Stimulated activated CD4-positive, alpha-beta T cell treated with anti-CD3 and anti-CD28 coated beads, Interleukin-2, amount 100 ng/mL, for 24 hours (primary cell): ENCODE measurements around the gene KIF4A.
"Not testable (repeated sequence)": the region's sequence is repeated elsewhere in the genome, so short reads cannot be mapped to it uniquely, and the experiment has no call there.

Experiments used
- DNase-seq, 2 donors: peaks; one replicate each; pipeline ENCODE4 v3.0.0-alpha.2; 2020

The KIF4A gene

DNA sequence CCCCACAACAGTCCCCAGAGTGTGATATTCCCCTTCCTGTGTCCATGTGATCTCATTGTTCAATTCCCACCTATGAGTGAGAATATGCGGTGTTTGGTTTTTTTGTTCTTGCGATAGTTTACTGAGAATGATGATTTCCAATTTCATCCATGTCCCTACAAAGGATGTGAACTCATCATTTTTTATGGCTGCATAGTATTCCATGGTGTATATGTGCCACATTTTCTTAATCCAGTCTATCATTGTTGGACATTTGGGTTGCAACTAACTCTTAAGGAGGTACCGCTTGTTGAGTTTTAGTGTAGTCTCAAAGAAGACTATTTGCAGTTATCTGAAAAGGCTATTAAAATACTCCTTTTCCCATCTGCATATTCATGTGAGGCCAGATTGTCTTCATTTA is 110.3 kb downstream of the KIF4A start:
- DNase-seq = not testable (repeated sequence)

DNA sequence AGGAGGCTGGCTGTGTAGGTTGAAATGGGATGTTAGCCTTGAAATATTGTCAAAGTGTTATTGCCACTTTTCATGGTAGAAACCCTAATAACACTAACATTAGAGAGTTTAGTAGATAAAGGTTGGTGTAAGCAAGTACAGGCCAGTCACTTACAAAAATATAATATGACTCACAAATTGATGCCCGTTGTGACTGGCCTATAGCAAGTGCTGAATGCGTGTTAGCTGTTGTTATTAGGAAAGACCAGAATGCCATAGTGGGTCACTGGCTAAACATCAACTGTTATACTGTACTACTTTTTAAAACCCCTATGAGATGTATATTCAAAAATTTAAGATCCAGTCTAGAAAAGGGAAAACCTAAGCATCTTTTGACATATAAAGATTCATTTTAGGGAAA is 112.8 kb downstream of the KIF4A start:
- DNase-seq = no peak

DNA sequence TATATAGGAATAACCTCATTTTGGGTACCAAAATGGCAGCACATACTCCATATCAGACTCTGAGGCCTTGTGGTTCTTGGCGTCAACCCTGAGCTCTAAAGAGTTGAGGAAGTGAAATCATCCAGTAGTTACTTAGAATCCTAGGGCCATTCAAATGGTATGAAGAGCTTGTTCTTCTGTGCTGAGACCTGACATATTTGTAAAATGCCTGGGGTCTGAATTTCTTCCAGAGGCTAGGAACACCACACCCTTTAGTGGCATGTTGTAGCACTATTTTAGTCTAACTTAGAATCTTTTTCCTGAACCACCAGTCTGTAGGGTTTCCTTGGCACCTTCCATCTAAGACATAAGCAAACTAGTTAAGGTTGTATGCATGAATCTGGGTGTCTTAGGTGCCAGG is 115.1 kb downstream of the KIF4A start:
- no peak for DNase-seq

DNA sequence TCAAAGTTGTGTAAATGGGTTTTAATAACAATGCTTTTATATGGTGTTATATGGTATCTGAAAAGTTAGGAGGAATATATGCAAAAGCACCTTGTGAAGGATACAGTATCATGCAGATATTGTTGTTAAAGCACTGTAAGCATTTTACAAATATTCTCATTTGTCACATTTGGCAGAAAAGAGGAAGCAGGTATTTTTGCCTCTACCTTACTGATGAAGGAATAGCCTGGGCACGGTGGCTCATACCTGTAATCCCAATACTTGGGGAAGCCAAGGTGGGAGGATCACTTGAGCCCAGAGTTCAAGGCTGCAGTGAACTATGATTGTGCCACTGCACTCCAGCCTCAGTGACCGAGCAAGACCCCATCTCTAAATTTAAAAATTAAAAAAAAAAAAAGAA is 121.0 kb downstream of the KIF4A start:
- DNase-seq = no peak

DNA sequence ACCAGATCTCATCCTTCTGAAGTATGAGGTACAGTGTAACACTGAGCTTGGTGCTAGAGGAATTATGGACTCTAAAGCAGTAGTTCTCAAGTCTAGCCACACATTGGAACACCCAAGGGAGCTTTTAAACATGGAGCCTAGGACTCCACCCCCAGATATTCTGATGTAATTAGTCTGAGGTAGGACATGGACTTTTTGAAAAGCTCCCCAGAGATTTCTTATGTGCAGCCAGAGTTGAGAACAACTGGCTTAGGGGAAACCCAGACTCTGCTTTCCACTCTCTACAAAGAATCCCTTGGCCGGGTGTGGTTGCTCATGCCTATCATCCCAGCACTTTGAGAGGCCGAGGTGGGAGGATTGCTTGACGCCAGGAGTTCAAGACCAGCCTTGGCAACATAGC is 121.6 kb downstream of the KIF4A start:
- no peak for DNase-seq

DNA sequence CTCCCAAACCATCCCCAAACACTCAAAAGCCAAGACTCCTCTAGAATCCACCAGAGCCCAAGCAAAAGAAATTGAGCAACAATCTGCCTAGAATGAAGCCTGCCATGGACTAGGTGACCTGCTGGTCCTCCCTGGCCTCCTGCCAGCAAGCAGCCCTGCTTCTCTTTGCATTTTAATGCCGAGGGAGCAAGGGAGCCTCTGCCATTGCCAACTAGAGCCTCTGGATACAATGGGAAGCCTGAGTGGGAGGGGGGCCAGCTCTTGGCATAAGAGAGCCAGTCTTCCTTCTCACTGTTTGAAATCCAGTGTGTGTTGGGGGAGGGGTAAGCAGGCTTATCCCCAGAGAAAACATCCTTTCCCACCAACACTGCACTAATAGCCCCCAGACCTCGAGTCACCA is 131.7 kb downstream of the KIF4A start:
- DNase-seq = no peak

DNA sequence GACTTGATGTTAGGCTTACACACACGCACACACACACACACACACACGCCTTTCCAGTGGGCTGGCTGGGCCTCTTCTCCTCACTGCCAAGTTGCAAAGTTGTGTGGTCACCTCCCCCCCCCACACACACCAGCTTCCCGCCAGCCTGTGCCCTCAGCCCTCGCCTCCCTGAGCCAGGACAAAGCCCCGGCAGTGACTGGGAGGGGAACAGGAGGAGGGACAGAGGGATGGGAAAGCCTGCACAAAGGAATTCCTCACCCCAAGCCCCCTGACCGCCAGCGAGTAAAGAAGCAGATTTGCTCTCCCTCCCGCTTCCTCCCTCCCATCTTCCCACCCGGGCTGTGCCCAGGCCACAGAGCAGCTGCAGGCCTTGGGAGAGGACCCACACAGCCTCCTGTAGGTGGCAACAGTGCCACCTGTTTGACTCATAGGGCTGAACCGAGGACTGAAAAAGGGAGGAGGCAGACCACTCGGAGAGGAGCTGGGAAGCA is 133.0 kb downstream of the KIF4A start, which contains the start of gene GDPD2:
Gene GDPD2, plus strand, starts transcription at position 464 of the 491 bp plus-strand sequence. CDS start 1,671 bp downstream, outside the sequence.
- no peak for DNase-seq

DNA sequence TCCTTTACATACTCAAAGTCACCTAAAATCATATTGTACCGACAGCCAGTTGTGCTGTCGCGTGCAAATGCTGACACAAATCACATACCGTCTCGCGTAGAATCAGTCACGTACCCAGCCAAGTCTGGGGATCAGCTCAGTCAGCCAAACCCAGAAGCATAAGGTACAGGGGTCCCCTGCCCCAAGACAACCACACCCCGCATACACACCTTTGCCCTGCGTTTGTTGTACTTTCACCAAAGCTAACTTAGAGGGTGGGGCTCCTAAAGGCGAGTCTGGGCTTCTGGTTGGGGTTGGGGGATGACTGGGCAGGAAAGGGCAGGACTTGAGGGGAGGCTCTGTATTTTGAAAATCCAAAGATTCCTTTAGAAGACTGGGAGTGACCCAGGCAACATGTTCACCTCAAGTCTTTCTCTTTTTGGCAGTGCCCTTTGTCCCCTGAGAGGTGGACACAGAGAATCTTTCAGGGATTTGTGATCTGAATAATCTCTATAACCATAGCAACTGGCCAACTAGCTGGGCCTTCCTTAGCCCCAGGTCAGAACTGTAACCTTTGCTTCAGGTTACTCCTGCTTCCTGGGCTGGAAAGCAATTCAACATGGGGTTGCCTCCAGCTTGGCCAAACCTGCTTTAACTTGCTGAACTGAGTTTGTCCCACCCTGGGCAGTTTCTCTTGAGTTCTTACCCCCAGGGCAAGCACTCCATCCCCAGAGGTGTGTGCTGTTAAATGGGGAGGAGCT is 134.2 kb downstream of the KIF4A start:
- no peak for DNase-seq

DNA sequence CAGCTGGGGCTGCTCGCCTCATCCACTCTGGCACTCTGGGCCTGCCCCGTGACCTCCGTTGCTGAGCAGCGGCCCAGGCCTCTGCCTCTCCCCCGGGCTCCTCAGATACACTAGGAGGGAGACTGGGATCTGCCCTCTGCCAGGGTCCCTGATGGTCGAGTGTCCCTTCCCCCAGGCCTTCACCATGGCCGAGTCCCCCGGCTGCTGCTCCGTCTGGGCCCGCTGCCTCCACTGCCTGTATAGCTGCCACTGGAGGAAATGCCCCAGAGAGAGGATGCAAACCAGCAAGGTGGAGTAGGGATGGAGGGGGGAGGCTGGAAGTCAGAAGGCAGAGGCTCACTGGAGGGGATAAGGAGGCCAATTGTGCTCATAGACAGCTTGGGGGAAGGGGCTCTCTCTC is 134.9 kb downstream of the KIF4A start:
- no peak for DNase-seq

DNA sequence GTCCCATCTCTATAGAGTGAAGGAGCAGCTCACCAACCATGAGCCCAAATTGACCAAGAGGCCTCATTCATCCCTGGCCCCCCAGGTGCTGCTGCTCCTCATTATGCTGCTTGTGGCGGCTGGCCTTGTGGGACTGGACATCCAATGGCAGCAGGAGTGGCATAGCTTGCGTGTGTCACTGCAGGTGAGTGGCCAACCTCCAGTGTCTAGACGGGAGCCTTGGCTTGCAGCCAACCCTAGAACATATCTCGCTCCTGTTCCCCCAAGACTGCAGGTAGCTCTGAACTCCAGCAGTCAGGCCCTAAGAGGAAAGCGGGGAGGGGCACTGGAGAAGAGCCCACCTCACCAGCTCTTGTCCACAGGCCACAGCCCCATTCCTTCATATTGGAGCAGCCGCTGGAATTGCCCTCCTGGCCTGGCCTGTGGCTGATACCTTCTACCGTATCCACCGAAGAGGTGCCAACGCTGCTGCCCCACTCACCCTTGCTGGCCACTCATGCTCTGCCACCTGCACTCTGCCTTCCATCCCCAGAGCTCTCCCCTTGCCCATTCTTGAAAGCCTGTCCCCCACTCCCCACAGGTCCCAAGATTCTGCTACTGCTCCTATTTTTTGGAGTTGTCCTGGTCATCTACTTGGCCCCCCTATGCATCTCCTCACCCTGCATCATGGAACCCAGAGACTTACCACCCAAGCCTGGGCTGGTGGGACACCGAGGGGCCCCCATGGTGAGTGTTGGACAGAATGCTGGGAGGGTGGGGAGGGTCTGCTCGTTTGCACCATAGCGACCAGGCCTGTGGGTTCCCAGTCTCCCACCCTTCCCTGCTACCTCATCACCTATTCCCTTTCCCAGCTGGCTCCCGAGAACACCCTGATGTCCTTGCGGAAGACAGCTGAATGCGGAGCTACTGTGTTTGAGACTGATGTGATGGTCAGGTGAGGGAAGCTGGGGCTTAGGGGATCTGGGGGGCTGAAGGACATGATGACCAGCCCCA is 136.7 kb downstream of the KIF4A start:
- DNase-seq = no peak

DNA sequence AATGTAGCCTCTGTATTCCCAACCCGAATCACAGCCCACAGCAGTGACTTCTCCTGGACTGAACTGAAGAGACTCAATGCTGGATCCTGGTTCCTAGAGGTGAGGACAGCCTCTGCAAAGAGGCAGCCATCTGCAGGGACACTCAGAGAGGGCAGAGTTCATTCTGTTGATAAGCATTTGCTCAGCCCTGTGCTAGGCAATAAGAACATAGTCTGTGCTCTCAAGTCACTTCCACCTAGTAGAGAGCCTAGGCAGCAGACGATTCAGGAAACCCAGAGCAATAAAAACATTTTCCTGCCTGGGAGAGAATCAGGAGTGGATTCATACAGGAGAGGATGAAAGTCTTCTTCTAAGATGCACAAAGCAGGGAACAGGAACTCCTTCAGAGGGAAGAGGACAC is 137.5 kb downstream of the KIF4A start:
- no peak for DNase-seq

DNA sequence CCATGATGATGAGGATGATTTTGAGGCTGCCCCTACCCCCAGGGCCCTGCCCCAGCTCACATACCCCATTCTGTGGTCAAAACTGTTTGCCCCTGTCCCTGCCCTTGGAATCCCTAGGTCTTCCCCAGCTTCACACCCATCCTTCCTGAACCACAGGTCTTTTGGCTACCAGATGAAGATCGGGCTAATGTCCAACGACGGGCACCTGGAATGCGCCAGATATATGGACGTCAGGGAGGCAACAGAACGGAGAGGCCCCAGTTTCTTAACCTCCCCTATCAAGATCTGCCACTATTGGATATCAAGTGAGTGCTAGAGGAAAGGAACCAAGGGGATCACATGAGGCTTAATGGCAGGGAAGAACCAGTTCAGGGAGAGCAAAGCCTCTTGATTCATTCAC is 139.9 kb downstream of the KIF4A start:
- no peak for DNase-seq

DNA sequence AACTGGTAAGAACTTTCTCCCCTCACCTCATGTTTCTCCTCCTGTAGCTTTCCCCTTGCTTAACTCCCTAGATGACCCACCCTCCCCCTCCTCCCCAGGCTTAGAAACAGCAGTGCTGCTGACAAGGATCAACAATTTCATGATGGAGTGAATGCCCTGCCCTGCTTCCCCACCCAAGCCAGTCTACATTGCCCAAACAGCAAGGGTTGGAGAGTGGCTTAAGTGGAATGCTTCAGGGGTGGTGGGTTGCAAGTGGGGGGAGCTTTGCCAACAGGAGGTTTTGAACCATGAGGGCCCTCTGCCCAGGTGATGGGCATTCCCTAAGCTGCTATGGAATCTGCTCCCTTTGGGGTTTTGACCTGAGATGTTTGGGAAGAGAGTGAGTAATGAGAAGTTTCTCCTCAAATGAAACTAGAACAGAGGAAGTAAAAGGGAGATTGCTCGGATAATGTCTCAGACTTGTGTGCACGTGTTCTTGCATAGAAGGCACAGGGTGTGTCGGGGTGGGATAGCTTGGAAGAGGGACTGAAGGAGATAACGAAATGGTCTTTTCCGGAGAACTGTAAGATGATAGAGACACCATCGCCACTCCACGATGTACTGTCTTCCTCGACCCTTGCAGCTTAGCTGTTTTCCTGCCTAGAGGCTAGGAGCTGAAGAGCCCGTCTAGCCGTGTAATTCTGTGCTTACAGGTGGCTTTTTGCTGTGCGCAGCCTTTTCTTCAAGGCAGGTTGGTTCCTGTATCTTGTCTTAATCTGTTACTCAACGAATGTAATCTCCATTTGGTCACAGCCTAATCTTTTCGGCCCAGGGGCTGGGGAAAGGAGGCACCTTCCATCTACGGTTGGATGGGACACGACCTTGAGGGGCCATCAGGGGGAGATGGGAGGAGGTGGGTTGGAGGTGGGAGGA is 143.3 kb downstream of the KIF4A start:
- no peak for DNase-seq

DNA sequence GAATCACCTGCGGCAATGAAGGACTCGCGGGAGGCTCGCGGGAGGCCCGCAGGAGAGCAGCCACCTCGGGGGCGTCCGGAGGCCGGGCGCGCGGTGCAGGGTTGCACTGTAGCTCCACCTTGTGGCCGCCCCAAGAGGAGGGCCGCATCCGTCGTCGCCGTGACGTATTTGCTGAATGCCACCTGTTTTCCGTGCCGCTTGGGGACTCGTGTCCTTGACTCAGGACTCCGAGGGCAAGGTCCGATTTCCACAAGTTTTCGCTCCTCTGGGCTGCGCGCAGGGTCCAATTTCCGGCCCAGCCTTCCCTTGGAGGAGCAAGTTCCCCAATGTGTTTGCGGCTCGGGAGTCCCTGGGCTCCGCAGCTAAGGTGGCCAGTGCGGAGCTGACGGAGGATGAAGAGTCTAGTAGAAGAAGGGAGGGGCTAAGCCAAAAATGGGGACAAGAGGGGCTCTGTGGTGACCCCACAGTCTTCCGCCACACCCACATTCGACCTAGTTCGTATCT is 144.0 kb downstream of the KIF4A start:
- peak; percentile 73 to 77 for DNase-seq

DNA sequence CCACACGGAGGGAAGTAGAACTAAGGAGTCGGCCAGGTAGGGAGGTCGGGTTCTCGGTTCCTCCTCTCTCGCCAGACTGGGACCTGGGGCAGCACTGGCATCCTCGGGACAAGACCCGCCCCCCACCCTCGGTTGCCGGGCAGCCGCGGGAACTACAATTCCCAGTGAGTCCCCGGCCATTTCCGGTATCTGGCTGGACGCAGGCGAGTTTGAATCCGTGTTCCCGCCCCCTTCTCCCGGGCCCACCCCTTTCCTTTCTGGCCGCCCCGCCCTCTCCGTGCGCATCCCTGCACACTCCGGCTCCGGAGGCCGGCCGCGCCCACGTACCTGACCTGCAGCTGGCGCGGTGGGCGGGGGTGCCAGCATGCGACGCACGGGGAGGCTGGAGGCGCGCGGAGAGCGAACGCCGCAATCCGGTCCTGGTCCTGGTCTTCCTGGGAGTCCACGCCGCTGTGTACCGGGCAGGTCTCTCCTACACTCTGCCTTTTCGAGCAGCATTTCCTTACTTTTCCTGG is 144.5 kb downstream of the KIF4A start:
- DNase-seq = peak; percentile 70 to 79

DNA sequence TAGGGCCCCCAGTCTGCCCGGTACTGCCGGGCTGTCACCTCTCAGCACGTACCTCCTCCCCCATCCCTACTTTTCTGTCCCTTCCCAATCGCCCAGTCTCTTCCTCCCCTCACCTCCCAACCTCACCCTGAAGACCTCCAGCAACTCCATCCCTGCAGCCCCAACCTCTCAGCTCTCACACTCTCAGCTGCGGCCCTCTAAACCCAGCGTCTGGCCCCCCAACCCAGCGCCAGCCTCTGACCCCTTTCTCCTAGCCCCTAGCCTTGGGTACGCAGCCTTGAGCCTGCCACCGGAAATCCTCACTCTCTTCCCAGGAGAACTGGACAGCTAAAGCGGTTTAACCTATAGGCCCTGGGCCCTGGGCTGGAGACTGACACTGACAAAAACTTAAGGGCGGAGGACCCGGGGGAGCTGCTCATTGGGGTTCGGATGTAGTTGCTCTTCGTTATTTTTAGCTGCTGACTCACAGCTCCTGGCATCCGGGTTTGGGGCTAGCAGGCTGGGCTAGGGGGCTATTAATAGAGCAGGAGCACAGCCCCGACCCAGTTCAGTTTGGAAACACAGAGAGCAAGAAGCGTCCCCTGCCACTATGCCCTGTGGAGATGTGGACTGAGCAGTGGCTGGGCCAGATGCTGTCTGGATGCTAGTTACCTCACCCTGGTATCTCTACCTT is 145.1 kb downstream of the KIF4A start:
- no peak for DNase-seq

DNA sequence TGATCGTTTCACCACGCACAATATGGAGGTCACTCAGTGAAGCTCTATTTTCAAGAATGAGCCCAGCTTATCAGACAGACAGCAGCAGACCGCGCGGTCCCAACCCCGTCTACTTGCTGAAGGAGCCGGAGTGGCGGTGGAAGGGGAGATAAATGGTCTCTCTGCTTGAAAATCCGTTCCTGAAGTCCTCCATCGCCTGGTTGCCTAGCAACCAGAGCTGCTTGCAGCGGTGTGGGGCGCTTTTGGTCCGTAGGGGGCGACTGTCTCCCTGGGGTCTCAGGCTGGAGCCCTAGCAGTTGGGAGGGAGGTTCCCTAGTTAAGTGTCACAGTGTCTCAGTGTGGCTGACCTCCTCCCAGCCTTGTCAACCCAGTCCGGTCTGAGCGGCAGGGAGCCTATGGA is 146.4 kb downstream of the KIF4A start:
- no peak for DNase-seq

DNA sequence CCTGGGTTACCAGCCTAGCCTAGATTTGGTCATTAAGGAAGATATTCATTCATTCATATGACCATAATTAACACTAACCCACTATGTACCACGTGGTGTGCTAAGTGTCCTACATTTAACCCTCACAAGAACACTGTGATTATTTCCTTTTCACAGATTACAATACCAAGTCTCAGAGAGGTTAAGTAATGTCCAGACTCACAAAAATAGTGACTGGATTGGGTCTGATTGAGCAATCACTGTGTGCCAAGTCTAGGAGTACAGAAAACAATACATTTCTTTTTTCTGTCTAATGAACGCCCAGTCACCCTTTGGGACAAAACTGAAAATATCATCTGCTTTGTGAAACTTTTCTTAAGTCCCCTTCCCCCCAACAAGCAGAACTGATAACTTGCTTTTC is 147.1 kb downstream of the KIF4A start:
- no peak for DNase-seq

DNA sequence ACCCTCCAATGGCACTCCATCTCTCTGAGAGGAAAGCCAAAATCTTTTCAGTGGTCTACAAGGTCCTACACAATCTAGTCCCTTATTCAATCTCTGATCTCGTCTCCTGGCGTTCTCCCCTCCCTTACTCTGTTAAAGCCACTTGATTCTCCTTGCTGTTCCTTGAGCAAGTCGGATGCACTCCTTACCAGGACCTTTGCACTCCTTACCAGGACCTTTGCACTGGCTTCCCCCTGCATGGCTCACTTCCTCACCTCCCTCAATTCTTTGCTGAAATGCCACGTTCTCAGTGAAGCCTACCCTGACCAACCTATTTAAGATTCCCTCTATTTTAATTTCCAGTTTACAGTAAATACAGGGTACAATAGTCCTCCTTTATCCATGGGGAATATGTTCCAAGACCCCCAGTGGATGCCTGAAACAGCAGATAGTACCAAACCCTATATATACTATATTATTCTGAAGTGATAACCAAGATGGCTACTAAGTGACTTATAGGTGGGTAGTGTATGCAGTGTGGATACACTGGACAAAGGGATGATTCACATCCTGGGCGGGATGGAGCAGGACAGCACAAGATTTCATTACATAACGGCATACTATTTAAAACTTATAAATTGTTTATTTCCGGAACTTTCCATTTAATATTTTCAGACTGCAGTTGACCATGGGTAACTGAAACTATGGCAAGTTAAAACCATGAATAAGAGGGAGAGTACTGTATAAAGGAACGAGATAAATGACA is 148.2 kb downstream of the KIF4A start:
- DNase-seq = no peak

DNA sequence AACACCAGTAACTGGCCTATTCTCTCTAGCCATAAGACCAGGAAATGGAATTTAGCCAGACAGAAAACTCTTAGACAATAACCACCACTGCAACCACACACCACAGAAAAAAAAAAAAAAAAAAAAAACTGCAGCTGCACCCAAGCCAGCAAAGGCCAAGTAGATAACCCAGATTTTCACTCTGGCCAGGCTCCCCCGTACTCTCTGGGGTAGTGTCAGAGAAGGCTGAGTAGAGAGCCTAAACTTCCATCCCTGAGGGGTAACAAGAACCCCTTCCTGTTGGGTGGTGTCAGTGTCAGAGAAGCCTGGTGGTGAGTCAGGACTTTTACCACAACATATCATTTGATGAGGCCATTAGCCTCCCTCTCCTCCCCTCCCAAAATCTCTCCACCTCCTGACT is 149.1 kb downstream of the KIF4A start:
- no peak for DNase-seq

DNA sequence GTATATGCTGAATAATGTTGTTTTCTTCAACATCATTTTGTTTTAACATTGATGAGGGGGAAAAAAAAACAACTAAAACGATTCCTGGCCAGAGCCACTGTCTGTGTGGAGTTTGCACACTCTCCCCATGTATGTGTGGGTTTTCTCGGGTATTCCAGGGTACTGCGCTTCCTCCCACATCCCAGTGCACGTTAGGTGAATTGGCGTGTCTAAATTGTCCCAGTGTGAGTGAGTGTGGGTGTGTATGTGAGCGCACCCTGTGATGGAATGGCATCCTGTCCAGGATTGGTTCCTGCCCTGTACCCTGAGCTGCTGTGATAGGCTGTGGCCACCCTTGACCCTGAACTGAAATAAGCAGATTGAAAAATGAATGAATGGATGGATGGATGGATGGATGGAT is 152.3 kb downstream of the KIF4A start:
- no peak for DNase-seq
